NCI-H1105 (cell line): ENCODE results near the gene PCDH9.
A peak's percentile ranks its signal among the peaks of the same experiment; 100 is the strongest.

Experiments
- DNase-seq: peaks from one replicate; lab custom pipeline; 2025; lab: John Stamatoyannopoulos, UW

The PCDH9 gene

GRCh38 chr13:67229481-67230403 lies at the start of gene PCDH9:
Gene PCDH9, minus strand, starts transcription at chr13:67230336. Its CDS starts 1,896 bp downstream, at chr13:67228440.
- no peak for DNase-seq

GRCh38 chr13:67278235-67278634 lies 48.1 kb upstream of the PCDH9 start:
- DNase-seq, result no peak

GRCh38 chr13:67277581-67277980 lies 47.4 kb upstream of the PCDH9 start:
- DNase-seq, result no peak

- no peak for DNase-seq
Measured at GRCh38 chr13:67275351-67275960, 45.3 kb upstream of the PCDH9 start.

- DNase-seq, result no peak
Measured at GRCh38 chr13:67273001-67273400, 42.9 kb upstream of the PCDH9 start.

GRCh38 chr13:67267136-67267535 lies 37.0 kb upstream of the PCDH9 start:
- no peak for DNase-seq

- no peak for DNase-seq
Measured at GRCh38 chr13:67259208-67259607, 29.1 kb upstream of the PCDH9 start.

- DNase-seq, result no peak
Measured at GRCh38 chr13:67258482-67258881, 28.3 kb upstream of the PCDH9 start.

- no peak for DNase-seq
Measured at GRCh38 chr13:67238861-67239260, 8.7 kb upstream of the PCDH9 start.

- DNase-seq, result no peak
Measured at GRCh38 chr13:67238277-67238859, 8.2 kb upstream of the PCDH9 start.

GRCh38 chr13:67235265-67235664 lies 5.1 kb upstream of the PCDH9 start:
- no peak for DNase-seq

GRCh38 chr13:67232384-67232783 lies 2.2 kb upstream of the PCDH9 start:
- DNase-seq, result no peak

GRCh38 chr13:67231289-67232000 lies 1.3 kb upstream of the PCDH9 start:
- no peak for DNase-seq

GRCh38 chr13:67230404-67231288 lies 510 bp upstream of the PCDH9 start:
- peak; percentile 91 for DNase-seq

- no peak for DNase-seq
Measured at GRCh38 chr13:67228916-67229315, 1.2 kb downstream of the PCDH9 start.

- no peak for DNase-seq
Measured at GRCh38 chr13:67228031-67228430, 2.1 kb downstream of the PCDH9 start.

- DNase-seq, result no peak
Measured at GRCh38 chr13:67227131-67227983, 2.8 kb downstream of the PCDH9 start.

- DNase-seq, result no peak
Measured at GRCh38 chr13:67226696-67227095, 3.4 kb downstream of the PCDH9 start.

- DNase-seq, result no peak
Measured at GRCh38 chr13:67225252-67226159, 4.6 kb downstream of the PCDH9 start.
